HG03439 (cell line): Measurements from ENCODE around the gene DNMT3A.

Source experiments
- ATAC-seq: cut with Tn5 transposase; IDR thresholded peaks from one replicate; pipeline ENCODE4 v1.9.1; 2021; ENCODE audit warnings: mild to moderate bottlenecking, moderate library complexity; ENCODE audit not compliant: unreplicated experiment

The DNMT3A gene

DNA sequence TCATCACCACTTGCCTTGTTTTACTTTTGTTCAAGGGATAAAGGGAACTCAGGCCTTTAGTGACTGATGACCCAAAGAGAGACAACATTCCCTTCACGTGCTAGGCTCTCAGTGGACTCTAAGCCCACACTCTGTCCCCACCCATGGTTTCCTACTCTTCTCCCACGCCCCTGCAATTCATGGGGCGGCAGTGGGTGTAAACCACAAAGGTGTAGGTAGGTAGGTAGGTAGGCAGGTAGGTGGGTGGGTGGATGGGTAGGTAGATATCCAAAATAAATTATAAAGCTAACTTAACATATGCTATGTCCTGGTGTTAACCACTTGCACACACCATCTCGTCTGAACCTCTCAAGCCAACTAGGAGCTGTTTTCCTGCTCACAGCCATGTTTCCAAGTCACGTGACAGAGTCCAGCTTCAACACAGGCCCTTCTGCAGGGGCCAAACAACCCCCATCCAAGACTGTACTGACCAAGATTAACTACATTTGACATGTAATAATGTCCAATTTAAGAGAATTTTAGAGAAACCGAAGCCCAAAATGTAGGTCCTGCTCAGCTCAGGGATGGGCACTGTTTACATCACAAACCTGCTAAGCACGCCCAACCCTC, 33.7 kb downstream of the DNMT3A start:
- no peak for ATAC-seq

DNA sequence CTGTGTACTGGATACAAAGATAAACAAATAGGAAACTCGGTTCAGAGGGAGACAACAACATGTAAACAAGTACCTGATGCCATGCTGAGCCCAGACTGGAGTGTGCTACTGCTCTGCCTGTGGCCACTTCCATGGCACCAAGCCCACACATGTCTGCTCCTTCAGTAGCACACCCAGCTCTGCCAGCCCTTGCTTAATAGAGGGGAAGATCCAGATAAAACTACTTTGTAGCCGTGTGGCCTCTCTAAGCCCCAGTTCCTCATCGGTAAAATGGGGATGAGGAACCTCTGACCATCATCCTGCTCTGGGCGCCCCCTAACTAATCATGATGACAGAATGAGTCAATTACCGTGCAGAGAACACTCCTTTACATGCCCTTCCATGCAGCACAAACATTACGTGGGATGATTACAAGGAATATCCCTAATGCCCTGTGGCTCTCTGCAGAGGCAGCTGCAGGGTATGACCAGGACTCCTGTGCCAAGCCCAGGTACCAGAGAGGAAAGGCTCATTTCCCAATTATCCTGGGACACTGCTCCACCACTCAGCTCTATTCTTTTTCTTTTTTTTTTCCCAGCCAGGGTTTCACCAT, 34.9 kb downstream of the DNMT3A start:
- ATAC-seq: no peak

DNA sequence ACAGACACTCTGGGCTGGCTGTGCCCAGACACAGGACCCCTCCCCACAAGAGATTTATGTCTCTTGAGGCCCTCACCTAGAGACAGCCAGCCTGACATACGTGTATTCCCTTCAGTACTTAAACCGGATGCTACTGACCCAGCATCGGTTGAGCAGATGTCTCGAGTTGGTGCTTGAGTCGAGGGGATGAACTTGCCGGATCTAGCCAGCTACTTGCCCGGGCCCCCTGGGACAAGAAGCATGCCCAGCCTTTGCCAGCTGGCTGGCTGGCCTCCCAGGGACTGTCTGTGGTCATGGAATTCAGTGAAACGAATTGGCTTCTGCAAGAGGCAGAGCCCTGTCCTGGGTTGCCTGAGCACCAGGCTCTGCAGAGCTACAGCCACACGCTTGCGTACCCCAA, 36.0 kb downstream of the DNMT3A start:
- no peak for ATAC-seq

DNA sequence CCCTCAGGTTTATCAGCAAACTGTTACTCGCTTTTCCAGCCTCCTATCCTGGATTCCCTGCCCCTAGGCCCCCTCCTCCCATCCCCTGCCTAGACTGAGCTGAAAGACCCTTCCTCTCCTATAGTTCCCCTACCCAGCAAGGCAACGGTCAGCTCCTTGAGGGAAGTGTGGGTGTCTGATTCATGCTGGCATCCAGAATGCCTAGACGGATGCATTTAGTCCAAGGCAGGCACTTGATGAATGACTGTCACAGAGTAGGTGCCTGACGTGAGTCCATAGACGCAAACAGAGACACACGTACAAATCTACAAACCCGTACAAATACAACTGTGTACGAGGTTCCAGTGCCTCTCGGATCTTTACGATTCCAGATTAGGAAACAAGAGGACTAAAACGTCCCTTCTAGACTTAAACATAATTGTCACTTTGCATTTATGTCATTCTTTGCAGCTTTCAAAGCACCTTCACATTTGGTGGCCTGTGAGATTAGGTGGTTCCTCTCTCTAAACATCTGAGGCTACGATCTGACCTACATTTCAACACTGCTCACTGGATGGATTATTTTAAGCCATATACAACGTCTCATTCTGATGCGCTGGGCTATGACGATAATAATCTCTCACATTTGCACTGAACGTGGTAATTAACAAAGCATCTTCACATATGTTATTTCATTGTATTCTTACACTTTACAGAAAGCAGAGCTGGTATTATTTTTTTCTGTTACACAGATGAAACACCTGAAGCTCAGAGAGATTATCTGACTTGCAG, 36.7 kb downstream of the DNMT3A start:
- no peak for ATAC-seq

DNA sequence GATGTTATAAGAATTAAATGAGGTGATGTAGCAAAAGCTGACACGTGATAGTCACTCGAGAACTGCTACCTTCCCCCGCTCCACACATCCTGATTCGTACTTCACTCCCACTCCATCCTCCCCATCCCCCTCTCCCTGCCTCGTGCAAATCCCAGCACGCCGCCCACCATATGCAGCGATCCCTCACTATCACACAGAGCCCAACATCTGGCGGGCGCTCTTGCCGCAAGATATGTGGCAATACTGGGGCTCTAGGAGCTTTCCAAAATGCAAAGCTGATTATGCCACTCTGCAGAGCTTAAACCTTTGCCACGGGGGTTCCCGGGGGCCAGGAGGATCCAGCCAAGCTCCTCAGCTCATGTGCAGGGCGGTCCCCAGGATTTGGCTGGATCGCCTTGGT, 37.4 kb downstream of the DNMT3A start:
- ATAC-seq: no peak

DNA sequence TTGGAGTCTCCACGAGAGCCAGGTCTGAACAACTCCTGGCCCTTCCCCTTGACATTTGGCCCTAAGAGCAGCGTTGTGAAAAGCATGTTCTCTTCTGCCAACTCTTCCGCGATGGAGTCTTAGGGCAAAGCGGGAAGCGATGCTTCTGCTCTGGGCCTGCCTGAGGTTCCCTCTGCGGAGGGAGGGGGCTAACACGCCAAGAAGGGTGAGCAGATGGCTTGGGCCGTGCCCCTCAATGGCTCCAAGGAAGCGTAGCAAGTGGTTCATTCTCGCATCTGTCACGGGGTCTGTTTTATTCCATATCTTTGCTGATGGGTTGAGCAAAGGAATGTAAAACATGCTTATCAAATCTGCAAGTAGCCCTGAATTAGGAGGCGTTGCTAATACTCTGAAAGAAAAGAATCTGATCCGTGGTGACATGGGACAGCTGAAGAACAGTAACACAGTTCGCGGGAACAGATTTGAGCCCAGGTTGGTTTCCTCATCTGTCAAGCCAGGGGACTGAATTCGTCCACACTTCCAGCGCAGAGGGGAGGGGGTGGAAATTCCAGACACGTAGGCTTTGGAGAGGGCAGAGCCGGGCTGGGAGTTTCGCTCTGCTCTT, 38.0 kb downstream of the DNMT3A start:
- ATAC-seq: no peak

DNA sequence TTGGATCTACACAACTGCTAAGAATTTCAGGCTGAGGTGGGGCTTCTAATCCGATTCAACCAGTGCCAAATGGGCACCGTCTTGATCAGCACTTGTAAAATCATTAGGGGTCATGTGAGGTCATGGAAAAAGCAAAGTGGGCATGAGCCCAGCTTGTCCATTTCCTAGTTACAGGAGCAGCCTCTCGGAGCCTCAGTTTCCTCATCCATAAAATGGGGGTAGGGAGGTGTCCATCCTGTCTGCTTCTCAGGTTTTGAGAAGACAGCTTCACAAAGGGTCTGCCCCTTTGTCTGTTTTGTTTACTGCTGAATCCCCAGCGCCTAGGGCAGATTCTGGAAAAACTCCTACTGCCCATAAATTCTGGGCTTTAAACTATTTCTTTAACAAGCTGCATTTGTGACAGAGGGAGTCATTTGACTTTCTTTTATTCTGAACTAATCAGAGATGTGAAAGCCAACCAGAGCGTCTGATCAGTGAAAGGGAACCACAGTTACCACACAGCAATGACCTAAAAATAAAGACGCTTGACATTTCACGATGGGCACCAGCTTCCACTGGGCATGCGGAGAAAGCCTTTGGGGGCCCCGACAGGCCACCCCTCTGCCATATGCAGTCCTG, 38.9 kb downstream of the DNMT3A start:
- no peak for ATAC-seq

DNA sequence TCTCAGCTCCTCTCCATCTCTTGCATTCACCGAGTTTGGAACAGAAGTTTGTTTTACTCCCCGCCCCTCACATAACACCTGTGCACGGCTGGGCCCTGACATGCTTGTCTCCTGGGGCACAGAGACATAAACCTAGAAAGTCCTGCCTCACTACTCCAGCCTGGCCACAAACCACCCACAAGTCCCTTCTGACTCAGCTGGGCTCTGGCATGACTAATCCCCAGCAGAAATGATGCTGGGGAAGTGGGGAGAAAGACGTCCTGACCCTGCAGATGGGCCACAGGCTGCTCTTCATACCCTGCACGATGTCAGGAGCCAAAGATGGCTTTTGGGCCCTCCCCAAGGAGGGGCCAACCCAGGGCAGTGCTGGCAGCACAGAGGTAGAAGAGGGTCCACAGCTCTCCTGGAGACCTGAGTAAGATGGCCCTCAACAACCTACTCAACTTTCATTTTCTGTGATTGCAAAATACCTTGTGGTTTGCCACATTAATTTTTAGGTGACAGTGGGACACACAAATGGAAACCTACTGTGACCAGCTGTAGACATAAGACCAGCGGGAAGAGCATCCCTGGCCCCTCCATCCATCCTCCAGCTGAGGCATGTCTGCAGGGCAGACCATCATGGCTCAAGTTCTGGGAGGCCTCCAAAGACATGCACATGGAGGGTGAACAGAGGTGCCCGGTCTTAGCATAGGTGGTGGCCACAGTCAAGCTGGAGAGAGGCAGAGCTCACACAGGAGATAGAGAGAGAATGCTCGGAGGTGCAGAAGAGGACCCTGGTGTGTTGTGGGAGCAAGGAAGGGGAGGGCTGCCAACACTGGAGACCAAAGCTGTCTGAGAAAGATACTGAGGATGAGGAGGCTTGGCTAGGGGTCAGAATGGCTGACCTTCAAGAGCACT, 40.0 kb downstream of the DNMT3A start:
- ATAC-seq: peak; percentile 92

DNA sequence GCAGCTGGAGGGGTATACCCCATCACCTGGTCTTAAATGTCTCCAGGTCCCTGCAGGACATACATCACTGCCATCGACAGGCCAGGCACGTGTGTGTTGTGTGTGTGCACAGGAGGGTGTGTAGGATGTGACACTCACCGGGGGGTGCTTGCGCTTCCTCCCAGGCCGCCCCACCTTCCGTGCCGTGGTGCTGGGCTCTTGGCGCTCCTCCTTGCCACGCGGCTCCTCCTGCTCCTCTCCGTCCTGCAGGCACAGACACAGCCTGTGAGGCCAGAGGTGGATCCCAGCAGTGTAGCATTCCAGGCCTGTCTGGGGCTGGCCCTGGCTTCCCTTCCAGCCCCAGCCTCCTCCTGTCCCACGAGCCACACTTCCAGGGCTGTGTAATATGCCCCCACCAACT, 41.7 kb downstream of the DNMT3A start:
- no peak for ATAC-seq

DNA sequence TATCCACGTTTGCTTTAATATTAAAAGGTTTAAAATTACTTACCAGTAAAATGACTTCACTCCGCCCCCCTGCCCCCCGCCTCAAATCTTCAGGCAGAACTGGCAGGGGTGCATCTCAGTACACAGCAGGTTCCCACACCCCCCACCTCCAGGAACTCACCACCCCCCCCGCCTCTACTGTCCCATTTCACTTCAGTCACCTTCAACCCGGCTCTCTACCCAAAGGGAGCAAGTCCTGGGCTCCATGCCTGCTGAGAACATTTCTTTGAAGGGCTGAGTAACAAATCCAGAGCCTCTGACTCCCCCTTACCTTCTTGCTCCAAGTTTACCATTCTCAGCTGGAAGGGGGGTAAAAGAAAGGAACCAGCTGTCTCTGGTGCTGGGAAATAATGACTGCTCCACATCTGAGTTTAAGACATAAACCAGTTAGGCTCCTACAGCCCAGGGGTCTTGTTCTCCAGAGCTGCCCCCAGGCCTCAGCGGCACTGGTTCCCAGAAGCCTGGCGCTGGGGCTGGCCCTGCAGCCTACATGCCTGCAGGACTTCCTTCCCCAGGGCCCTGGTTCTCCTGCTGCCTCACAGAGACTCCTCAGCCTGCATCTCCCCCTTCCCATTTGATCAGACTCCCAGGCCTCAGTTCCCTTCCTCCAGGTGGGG, 42.8 kb downstream of the DNMT3A start:
- no peak for ATAC-seq

DNA sequence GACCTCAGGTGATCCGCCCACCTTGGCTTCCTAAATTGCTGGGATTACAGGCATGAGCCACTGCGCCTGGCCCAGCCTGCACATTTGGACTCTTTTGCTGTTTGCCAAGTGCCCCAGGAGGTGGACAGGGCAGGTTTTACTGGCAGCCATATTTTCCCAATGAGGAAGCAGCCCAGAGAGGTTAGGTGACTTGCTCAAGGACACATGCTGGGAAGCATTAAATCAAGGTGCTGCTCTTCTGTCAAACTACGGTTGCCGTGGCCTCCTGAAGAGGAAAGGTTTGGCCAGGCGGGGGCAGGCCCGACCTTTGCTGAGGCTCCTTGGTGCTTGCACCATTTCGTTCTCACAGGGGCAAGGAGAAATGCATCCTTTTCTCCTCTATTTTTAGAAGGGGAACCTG, 44.0 kb downstream of the DNMT3A start:
- ATAC-seq: no peak

DNA sequence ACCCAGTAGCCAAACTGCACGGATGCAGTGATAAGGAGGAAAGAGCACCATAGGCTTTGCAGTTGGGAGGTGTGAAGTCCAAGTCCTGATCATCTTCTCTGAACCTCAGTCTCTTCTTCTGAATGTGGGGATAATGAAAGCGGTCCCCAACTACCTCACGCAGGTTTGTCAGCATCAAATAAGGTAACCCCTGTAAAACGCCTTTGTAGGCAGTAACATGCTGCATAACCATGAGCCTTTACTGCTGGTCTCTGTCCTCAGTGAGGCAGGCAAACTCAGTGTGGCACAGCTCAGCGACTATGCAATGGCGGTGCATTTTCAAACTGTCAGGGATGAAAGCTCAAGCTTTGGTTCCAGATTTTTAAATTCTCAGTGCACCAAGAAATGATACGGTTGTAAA, 46.1 kb downstream of the DNMT3A start:
- no peak for ATAC-seq

DNA sequence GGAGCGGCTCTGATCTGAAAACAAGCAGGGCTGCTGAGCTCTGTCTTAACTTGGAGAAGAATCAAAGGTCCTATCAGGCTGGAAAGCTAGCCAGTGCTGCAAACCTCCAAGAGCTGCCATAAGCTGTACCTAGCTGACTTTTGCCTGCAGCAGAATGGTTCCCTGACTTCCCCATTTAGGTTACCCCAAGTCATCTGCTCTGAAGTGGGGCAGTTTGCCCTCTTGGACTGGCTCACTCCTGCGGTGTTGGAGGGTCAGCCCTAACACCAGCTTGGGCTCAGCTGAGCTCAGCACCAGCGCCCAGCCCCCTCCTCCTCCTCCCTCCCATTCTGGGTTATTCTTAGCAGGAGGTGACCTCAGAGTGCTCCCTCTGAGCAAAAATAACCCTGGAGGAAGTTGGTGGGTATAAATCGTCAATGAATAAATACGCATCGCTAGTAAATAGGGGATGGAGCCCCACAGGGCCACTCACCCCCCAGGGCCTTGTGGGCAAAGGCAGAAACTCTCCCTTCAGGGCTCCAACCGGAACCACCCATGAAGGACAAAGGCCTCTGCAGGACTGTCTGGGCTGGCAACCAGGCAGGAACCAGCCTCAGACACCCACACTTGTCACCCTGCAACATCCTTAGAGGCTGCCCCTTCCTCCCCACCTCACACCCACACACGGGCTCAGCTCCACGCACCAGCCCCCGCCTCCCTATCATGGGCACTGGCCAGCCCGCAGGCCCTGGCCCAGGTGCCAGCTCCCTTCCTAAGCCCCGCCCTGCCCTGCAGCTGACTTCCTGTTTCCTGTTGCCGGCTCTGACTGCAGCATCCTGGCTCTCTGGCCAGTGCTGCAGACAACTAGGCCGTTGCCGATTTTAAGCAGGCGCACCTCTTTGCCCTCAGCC, 46.9 kb downstream of the DNMT3A start:
- ATAC-seq: peak; percentile 69

DNA sequence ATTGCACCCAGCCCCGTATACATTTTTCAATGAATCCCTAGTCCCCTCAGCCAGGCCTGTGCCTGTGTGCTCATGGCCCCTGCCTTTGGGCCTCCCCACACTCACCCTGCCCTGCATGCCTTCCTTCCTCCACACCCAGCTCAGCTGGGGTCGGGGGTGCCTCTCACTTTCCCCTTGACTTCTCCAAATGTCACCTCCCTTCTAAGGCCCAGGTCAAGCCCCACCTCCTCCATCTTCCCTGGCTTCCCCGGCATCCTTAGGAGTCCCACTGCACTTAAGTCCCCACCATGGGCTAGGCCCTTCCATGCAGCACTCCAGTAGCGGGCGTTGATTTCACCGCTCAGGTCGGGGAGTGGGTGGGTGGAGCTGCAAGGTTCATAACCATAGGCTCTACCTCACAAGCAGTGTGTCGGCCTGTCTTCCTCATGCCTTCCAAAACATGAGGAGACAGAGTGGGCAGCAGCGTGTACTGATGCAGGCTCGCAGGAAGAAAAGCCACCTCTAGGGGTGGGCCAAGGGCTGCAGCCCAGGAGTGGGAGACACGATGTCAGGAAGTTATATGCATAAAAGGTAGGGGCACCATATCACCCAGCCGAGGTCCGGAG, 47.7 kb downstream of the DNMT3A start:
- no peak for ATAC-seq

DNA sequence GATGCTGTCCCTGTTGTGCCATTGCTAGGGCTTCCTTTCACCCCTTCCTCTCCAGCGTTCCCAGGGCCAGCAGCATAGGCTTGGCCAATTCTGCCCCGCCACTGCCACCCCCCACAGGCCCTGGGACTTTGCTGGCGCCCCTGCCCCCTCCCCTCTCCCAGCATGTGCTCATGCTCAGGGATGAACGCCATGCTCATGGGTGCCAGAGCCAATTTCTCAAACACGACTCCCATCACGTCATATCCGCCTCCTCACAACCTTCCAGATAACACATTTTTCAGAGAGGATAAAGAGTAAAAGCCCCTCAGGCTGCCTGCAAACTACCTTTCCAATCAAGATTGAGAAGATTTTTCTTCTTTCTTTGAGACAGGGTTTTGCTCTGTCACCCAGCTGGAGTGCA, 48.6 kb downstream of the DNMT3A start:
- no peak for ATAC-seq

DNA sequence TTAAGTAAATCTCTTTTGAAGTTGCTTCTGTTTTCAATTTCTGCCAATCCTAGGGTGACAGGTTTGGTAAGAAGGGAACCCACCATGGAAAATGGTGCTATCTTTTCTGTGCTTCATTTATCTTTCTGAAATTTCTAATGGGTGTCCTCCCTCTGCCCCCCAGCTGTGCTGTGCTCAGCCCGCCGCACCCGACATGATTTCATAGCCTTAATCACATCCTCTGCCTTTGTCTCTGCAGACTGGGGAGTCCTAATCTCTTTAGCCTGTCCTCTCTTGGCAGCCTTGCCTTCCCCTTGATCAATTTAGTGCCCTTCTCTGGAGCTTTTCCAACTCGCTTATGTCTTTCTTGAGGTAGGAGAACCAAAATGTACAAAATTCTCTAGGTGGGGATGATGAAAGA, 49.3 kb downstream of the DNMT3A start:
- no peak for ATAC-seq

DNA sequence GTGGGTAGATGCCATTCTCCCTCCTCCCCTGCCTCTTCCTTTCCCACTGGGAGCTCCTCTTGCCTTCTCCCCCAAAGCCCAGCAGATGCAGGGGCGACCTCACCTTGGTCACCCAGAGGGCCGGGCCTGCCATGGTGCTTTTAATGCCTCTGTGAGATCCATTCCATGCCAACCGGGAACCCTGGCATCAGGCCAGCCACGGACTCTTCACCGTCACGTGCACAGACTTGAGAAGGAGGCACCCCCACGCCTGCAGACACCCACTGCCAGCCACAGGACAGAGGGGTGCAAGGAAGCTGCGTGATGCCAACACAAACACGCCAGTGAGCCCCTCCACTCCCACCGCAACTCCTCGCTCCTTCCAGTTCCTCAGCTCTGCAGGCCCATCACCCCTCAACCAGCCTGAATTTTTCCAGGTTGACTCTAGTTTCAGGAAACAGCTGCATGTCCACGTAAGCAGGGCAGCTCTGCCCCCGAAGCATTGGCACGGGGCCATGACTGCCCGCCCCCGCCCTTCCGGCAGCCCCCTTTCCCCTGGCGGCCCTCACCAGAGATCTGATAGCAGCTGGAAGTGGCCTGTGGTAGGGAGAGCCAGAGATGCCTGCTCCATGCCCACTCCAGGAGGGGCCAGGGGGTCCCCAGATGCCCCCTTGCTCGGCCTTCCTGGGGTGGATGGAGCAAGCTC, 50.8 kb downstream of the DNMT3A start:
- no peak for ATAC-seq
